DND-41 (cell line): ENCODE measurements around the gene UTP15.

ENCODE experiments used
- ATAC-seq: fragments of 200-7000 bp; cut with Tn5 transposase; 3 replicates; pipeline ENCODE4 v1.9.1; 2021; ENCODE audit warnings: low read depth; ENCODE audit not compliant: insufficient read depth
- DNase-seq: peaks from one replicate; pipeline ENCODE4 v3.0.0-alpha.2; 2020
- H2AFZ ChIP-seq: 2 replicates; pipeline ENCODE4 v1.6.0; 2012; ENCODE audit warnings: low read depth, low read length
- H3K27ac ChIP-seq: 2 replicates; pipeline ENCODE4 v1.5.1; 2012; ENCODE audit warnings: low read length, inconsistent platforms
- H3K27me3 ChIP-seq: fragments of 200-600 bp; sonication (generic); 2 replicates; pipeline ENCODE4 v1.6.0; 2012; ENCODE audit warnings: low read length, mild to moderate bottlenecking, inconsistent platforms; ENCODE audit not compliant: insufficient read depth, poor library complexity
- H3K36me3 ChIP-seq: 2 replicates; pipeline ENCODE4 v1.5.1; 2012; ENCODE audit warnings: low read length, inconsistent platforms; ENCODE audit not compliant: insufficient read depth
- H3K4me1 ChIP-seq: 2 replicates; pipeline ENCODE4 v1.5.1; 2012; ENCODE audit warnings: mild to moderate bottlenecking, low read length; ENCODE audit not compliant: insufficient read depth
- H3K4me2 ChIP-seq: 2 replicates; pipeline ENCODE4 v1.6.0; 2012; ENCODE audit warnings: mild to moderate bottlenecking, moderate library complexity, low read length, inconsistent platforms; ENCODE audit not compliant: insufficient read depth
- H3K4me3 ChIP-seq, 2 experiments: fragments of 200-600 bp in 1 of 2; shearing (Covaris generic) in 1 of 2; 2 replicates each; pipeline ENCODE4 v1.5.1; 2012 to 2016; ENCODE audit warnings: inconsistent platforms in 2 of 2, low read length in 2 of 2, mild to moderate bottlenecking in 2 of 2, low read depth in 1 of 2, moderate library complexity in 1 of 2
- H3K79me2 ChIP-seq: 2 replicates; pipeline ENCODE4 v1.6.0; 2012; ENCODE audit warnings: low read length, inconsistent platforms; ENCODE audit not compliant: insufficient read depth
- H3K9ac ChIP-seq: 2 replicates; pipeline ENCODE4 v1.6.0; 2012; ENCODE audit warnings: low read depth, mild to moderate bottlenecking, inconsistent platforms, low read length, moderate library complexity
- H3K9me3 ChIP-seq: 2 replicates; pipeline ENCODE4 v1.5.1; 2012; ENCODE audit warnings: low read length, moderate library complexity, mild to moderate bottlenecking, inconsistent platforms; ENCODE audit not compliant: insufficient read depth, severe bottlenecking
- H4K20me1 ChIP-seq: 2 replicates; pipeline ENCODE4 v1.6.0; 2012; ENCODE audit warnings: low read length; ENCODE audit not compliant: insufficient read depth
- CTCF ChIP-seq: IDR thresholded peaks from 2 replicates; pipeline ENCODE4 v1.5.1; 2012; ENCODE audit warnings: borderline replicate concordance, low read length, moderate library complexity, mild to moderate bottlenecking; ENCODE audit not compliant: poor library complexity, severe bottlenecking; ENCODE audit errors: extremely low read depth
- EZH2 ChIP-seq: IDR thresholded peaks from 3 replicates; pipeline ENCODE4 v1.6.1; 2012; ENCODE audit warnings: borderline replicate concordance, low read depth, mild to moderate bottlenecking, moderate library complexity, low read length, inconsistent platforms; ENCODE audit not compliant: severe bottlenecking

The UTP15 gene

GRCh38 chr5:73625372-73625943 is 59.9 kb downstream of the UTP15 start:
- H3K9me3 ChIP-seq = no peaks in the 10 kb centered on the region
- DNase-seq = no peak
- H4K20me1 ChIP-seq = no peaks in the 10 kb centered on the region
- no peak overlapping the region for H3K9ac ChIP-seq
- no peak for ATAC-seq
- H2AFZ ChIP-seq = no peak overlapping the region
- no peak overlapping the region for H3K4me2 ChIP-seq
- no peak overlapping the region for H3K4me3 ChIP-seq
- no peaks in the 10 kb centered on the region for H3K4me1 ChIP-seq
- H3K27ac ChIP-seq = no peak overlapping the region
- no peak for TF ChIP-seq CTCF
- no peak for TF ChIP-seq EZH2
- H3K27me3 ChIP-seq = no peaks in the 10 kb centered on the region
- H3K36me3 ChIP-seq = no peaks in the 10 kb centered on the region
- H3K79me2 ChIP-seq = no peaks in the 10 kb centered on the region

DNA sequence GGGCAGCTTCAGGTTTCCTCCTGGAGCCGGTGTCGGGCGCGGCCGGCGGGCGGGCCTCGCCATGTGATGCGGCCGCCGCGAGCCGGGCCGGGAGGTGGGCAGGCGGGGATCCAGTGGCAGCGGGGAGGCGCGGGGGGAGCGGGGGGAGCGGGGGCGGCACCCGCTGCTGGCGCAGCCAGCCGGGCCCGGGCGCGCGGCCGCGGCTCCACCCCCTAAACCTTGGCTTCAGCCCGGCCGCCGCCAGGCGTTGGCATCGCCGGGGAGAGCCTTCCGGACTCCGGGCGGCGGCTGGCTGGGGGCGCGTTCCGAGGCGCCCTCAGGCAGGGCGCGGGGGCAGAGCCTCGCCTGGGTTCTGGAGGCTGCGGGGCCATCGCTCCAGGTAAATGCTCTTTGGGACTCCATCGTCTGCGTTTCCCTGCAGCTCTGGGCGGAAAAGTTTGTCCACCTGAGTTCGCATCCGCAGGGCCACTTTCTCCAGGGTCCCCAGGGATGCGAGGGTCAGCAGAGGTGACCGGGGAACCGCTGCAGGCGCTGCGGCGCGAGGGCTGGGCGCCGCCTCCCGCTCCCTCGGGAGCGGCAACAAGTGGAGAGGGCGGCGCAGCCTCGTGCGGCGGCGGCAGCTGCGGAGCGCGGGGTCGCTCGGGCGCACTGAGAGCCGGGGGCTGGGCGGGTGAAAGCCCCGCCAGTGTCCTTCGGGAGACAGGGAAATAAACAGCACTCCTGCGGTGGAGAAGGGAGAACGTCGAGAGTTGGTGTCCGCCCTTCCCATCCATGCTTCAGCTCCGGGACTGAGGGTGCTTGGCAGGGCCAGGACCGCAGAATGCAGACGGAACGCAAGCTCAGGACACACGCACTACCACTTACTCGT is 60.6 kb downstream of the UTP15 start, which contains the start of gene ARHGEF28:
Gene ARHGEF28 (plus strand): TSS at position 253 of the 868 bp plus-strand sequence. CDS start 58,656 bp downstream, outside the sequence.
- TF ChIP-seq CTCF (no peak), EZH2 (no peak)
- no peak for ATAC-seq
- H3K79me2 ChIP-seq = no peaks in the 10 kb centered on the region
- no peaks in the 10 kb centered on the region for H3K36me3 ChIP-seq
- no peak for DNase-seq
- H3K9ac ChIP-seq = no peak within 1 kb of the TSS
- H3K4me3 ChIP-seq = no peak within 1 kb of the TSS
- H3K4me1 ChIP-seq = no peaks in the 10 kb centered on the region
- H3K27me3 ChIP-seq = no peaks in the 10 kb centered on the region
- H3K9me3 ChIP-seq = no peaks in the 10 kb centered on the region
- no peak within 1 kb of the TSS for H2AFZ ChIP-seq
- no peak within 1 kb of the TSS for H3K4me2 ChIP-seq
- H3K27ac ChIP-seq = no peak within 1 kb of the TSS
- H4K20me1 ChIP-seq = no peaks in the 10 kb centered on the region

DNA sequence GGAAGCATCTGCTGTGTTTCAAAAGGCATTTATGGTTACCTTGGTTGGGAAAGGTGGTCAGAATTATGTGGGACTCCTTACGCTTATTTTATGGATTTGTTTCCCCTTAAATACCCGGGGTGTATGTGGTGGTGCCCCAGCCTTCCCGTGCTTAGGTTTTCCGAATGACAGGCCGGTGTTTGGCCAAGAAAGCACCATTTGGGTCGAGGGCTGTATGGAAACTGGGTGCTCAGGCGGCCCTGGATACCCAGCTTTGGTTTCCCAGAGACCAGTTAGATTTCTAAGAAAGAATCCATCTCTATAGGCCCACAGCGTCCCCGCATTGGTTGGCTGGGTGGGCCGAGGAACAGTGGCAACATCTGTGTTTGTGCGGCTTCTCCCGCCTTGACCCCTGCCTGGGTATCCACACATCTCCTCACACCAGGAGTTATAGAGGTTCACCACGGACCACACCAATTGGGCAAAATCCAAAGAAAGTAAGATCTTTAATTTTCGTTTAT is 61.3 kb downstream of the UTP15 start:
- Histone ChIP-seq H3K79me2 (no peaks in the 10 kb centered on the region), H2AFZ (no peak overlapping the region), H3K9ac (no peak overlapping the region), H3K4me1 (no peaks in the 10 kb centered on the region), H3K9me3 (no peaks in the 10 kb centered on the region), H3K4me2 (no peak overlapping the region), H3K27me3 (no peaks in the 10 kb centered on the region), H3K27ac (no peak overlapping the region), H4K20me1 (no peaks in the 10 kb centered on the region), H3K36me3 (no peaks in the 10 kb centered on the region), H3K4me3 (no peak overlapping the region)
- no peak for ATAC-seq
- no peak for DNase-seq
- TF ChIP-seq CTCF (no peak), EZH2 (no peak)
